ENCODE data around the gene PRR13. TPM values are rescaled to one million over a fixed set of nuclear protein-coding genes. Genes with fewer than 3 reads are reported as not detected.

Gene PRR13
- total and polyA plus RNA-seq, 2 of the 8 experiments (the other 6 are each of a cell fraction or from before 2014, with no cell fraction given), result 82.9 to 185 TPM

DNA sequence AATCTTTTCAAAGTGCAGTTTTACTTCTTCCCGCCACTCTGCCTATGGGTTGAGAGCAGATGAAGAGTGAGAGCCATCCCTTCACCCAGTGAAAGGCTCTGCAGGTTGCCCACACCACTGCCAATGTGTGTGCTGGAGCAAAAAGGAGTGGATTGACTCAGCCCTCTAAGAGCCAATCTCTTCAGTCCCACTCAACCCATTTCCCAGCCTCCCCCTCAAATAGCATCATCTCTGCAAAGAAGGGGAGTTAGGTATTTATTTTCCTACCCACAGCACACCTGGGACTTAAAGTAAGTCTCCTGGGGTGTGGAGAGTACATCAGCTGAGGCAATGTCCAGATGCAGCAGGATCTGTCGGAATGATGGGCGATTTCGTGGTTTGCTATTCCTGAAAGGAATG is 42.4 kb downstream of the PRR13 start (continued):
- TF ChIP-seq TEAD4 (IDR thresholded peaks at IDR 0.05; ENCODE audit: low read depth, low read length) (no peak), JUN (IDR thresholded peaks at IDR 0.05; ENCODE audit: low read depth, low read length) (no peak), NANOG (IDR thresholded peaks at IDR 0.05; ENCODE audit: insufficient read depth, low read depth, low read length, poor library complexity, severe bottlenecking) (no peak), FOSL1 (IDR thresholded peaks at IDR 0.05; ENCODE audit: insufficient read depth, low read depth, low read length) (no peak), RFX5 (IDR thresholded peaks at IDR 0.05; ENCODE audit: borderline replicate concordance, low read depth, low read length) (no peak), MAFK (IDR thresholded peaks at IDR 0.05; ENCODE audit: low read depth, low read length) (no peak), SIN3A (conservative IDR thresholded peaks at IDR 0.05 in 1 of 2, IDR thresholded peaks at IDR 0.05 in 1 of 2; ENCODE audit: low read depth in 1 of 2, low read length in 2 of 2) (no peak)
- TF ChIP-seq, protein P1, sequence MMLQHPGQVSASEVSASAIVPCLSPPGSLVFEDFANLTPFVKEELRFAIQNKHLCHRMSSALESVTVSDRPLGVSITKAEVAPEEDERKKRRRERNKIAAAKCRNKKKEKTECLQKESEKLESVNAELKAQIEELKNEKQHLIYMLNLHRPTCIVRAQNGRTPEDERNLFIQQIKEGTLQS (IDR thresholded peaks at IDR 0.05; ENCODE audit: insufficient read depth, low read depth, low read length), result no peak
